ENCODE data around the gene ZNF878. TPM values are rescaled to one million over a fixed set of nuclear protein-coding genes. Genes with fewer than 3 reads are reported as not detected.

ZNF878 gene
- total and polyA plus RNA-seq, 2 donors (not counting 3 experiments of a cell fraction or from before 2014, with no cell fraction given) = 0.51 TPM; not detected in 1

GRCh38 chr19:12055784-12056183 lies 3.0 kb upstream of the ZNF878 start:
- no peaks in the 10 kb centered on the region for H3K79me2 ChIP-seq (ENCODE audit: control insufficient read depth, insufficient read depth, low read length)
- FAIRE-seq = no peak
- BruUV-seq (replicated peaks) = no TSS peak
- POLR2A ChIA-PET = no interaction called here
- intact Hi-C loops (cut with micrococcal nuclease) = no loop called here
- CTCF ChIA-PET = interaction anchor here (1.5 kb wide), 1 partner anchor 132 kb away, joined by 4 read pairs; no protein-coding TSS in a partner anchor
- no peaks in the 10 kb centered on the region for H3K9me3 ChIP-seq (replicated peaks; ENCODE audit: control insufficient read depth, insufficient read depth, low read length)
- no peak overlapping the region for H3K9ac ChIP-seq (replicated peaks; ENCODE audit: extremely low read depth, insufficient read depth, low read length)
- no peak overlapping the region for H3K4me3 ChIP-seq (replicated peaks in 1 of 3; ENCODE audit: insufficient read depth in 1 of 3, low read depth in 1 of 3, low read length in 3 of 3)
- no peaks in the 10 kb centered on the region for H3K27me3 ChIP-seq (ENCODE audit: control insufficient read depth in 2 of 2, insufficient read depth in 2 of 2, low read length in 2 of 2)
- H3K4me2 ChIP-seq (ENCODE audit: insufficient read depth, low read length) = no peak overlapping the region
- no peak overlapping the region for H3K27ac ChIP-seq (ENCODE audit: insufficient read depth, low read depth, low read length)
- dilution Hi-C loops (cut with MboI; ENCODE audit: extremely low pct_ligation_motif_present, low sequenced_read_pairs) = no loop called here
- no peak overlapping the region for H2AFZ ChIP-seq (ENCODE audit: low read depth, low read length)
- H3K9me1 ChIP-seq (replicated peaks; ENCODE audit: control insufficient read depth, extremely low read depth, insufficient read depth, low read length) = no peaks in the 10 kb centered on the region
- no peaks in the 10 kb centered on the region for H4K20me1 ChIP-seq (replicated peaks; ENCODE audit: control insufficient read depth, extremely low read depth, insufficient read depth, low read length)
- TF ChIP-seq EZH2 (IDR thresholded peaks at IDR 0.05; ENCODE audit: borderline replicate concordance, low read depth, low read length, severe bottlenecking) (no peak), FOS (IDR thresholded peaks at IDR 0.05; ENCODE audit: borderline replicate concordance, insufficient read depth, low read length) (no peak), CTCF (IDR thresholded peaks at IDR 0.05; ENCODE audit: extremely low read depth in 1 of 2, insufficient read depth in 1 of 2, low read depth in 1 of 2, low read length in 2 of 2) (no peak), POLR2AphosphoS5 (IDR thresholded peaks at IDR 0.05; ENCODE audit: insufficient read depth, low read depth, low read length) (no peak), JUN (IDR thresholded peaks at IDR 0.05; ENCODE audit: borderline replicate concordance, insufficient read depth, insufficient read length, low read depth) (no peak), MYC (IDR thresholded peaks at IDR 0.05; ENCODE audit: low read depth, low read length) (no peak), GATA2 (IDR thresholded peaks at IDR 0.05; ENCODE audit: insufficient read depth, insufficient read length, low read depth, low read length) (no peak), POLR2A (IDR thresholded peaks at IDR 0.05; ENCODE audit: low read depth, low read length) (no peak)
- TF ChIP-seq, protein P1, sequence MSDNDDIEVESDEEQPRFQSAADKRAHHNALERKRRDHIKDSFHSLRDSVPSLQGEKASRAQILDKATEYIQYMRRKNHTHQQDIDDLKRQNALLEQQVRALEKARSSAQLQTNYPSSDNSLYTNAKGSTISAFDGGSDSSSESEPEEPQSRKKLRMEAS (IDR thresholded peaks at IDR 0.05; ENCODE audit: insufficient read depth, insufficient read length) = no peak
- H3K36me3 ChIP-seq (ENCODE audit: control insufficient read depth in 2 of 2, extremely low read depth in 1 of 2, insufficient read depth in 2 of 2, low read length in 2 of 2) = no peaks in the 10 kb centered on the region
- DNase-seq (ENCODE audit: low read depth, low spot score) = no peak
- H3K4me1 ChIP-seq (ENCODE audit: control insufficient read depth, extremely low read depth, insufficient read depth, low read length) = peaks cover 10% of the 10 kb centered on the region

Measured in endothelial cell of umbilical vein (primary cell).